Glomerular visceral epithelial cell (primary cell): ENCODE results near the gene CFAP46.
A peak's percentile ranks its signal among the peaks of the same experiment; 100 is the strongest.
"Not testable (repeated sequence)": the region's sequence is repeated elsewhere in the genome, so short reads cannot be mapped to it uniquely, and the experiment has no call there.

Source experiments
- DNase-seq: peaks from one replicate; pipeline ENCODE4 v3.0.0-alpha.2; 2016; ENCODE audit errors: extremely low spot score

CFAP46 gene

GRCh38 chr10:132845041-132845551, 97.3 kb downstream of the CFAP46 start:
- no peak for DNase-seq

GRCh38 chr10:132844069-132844809, 98.1 kb downstream of the CFAP46 start:
- DNase-seq, result no peak

GRCh38 chr10:132843276-132843675, 99.1 kb downstream of the CFAP46 start:
- DNase-seq, result not testable (repeated sequence)

- DNase-seq, result no peak
Measured at GRCh38 chr10:132842397-132842796, 100.0 kb downstream of the CFAP46 start.

DNA sequence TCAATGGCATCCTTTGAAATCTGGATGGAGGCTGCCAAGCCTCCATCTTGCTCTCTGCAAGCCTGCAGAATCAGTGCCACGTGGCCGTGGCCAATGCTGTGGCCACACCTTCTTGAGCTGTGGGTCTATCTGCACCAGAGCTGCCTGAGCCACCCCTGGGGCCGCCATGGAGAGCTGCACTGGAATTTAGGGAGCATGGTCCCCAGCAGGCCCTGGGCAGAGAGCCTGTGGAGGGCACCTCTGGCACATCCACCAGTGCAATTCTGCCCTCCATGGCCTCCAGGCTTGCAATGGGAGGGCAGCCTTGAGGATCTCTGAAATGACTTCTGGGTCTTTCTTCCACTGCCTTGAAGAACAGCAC, 100.8 kb downstream of the CFAP46 start:
- DNase-seq, result no peak

- no peak for DNase-seq
Measured at GRCh38 chr10:132840698-132841614, 101.4 kb downstream of the CFAP46 start.

DNA sequence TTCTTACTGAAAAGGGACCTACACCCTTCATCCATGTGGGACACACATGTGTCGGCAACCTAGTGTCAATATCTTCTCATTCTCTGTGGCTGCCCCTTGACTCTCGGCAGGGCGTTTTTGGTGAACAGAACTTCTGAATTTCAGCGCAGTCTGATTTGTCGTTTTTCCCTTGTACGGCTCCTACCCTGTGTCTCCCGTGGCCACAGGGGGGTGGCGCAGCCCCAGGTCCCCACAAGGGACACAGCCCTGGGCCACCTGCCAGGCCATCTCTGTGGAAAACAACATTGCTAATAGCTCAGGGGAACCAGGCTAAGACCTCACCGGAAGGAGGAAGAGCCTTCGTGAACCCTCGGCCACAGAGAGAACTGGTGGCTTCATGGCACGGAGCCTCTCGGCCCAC, 103.3 kb downstream of the CFAP46 start:
- DNase-seq, result no peak

DNA sequence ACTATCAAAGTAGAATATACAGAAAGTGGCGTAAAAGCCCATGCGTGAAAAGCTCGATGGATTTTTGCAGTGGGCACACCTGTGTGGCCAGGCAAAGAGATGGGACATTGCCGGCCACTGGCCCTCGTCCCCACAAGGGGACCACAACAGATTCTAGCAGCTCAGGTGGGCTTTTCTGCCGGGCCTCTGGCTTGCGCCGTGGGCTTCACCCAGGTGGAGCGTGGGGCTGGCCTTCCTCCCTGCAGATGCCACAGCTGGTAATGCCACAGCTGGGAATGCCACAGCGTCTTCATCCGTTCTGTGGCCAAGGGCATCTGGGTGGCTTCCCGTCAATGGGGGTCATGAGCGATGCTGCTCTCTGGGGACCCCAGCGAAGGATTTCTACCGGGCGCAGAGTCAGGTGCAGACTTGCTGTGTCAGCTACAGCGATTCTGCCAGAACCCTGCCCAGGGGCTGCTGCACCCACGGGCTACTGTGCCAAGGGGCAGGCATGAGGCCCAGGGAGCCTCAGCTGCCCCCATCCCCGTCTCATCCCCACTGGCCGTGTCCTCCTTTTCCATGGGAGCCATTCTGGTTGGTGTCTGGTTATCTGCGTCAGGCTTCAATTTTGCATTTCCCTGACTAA, 103.9 kb downstream of the CFAP46 start:
- no peak for DNase-seq

DNA sequence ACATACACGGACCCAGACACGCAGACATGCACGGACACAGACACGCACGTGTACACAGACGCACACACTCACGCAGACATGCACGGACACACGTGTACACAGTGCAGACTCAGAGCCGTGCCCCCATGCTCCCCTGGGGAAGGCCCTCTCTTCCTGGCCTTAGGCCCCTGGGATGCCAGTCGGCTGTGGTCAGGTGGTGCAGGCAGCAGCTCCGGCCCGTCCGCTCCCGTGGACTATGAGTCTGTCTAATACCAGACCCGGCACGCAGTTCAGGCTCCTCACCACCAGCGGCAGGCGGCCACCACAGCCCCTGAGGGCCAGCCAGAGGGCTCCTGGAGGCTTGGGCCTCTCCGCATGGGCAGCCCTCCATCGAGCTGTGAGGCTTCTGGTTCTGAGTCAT, 104.5 kb downstream of the CFAP46 start:
- no peak for DNase-seq

GRCh38 chr10:132836832-132837540, 105.4 kb downstream of the CFAP46 start:
- peak; percentile 22 for DNase-seq

DNA sequence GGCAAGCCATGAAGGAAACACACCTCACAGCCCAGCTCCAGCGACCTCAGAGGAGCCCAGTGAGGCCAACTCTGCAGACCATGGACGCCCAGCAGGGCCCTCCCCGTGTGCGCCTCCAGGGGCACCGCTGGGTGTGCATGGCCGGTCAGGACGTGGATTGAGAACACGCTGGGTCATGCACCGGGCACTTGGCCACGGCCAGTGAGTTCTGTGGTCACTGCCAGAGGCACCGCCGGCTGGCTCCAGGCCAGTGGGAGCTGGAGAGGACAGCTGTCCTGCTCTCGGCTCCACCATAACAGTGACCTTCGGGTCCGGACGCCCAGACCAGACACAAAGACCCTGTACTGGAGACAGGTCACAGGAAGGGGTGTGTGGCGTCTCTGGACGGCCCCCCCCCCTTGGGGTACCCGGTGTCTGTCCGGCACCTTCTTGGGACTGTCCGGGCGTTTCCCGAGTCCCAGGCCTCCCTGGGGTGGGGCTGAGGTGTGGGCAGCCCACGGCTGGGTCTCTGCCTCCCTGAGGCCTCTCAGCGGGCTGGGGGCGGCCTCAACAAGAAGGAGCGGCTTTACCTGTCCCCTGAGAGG, 106.0 kb downstream of the CFAP46 start:
- DNase-seq, result peak; percentile 35

- no peak for DNase-seq
Measured at GRCh38 chr10:132835848-132836233, 106.5 kb downstream of the CFAP46 start.

- no peak for DNase-seq
Measured at GRCh38 chr10:132834891-132835847, 107.2 kb downstream of the CFAP46 start.

- no peak for DNase-seq
Measured at GRCh38 chr10:132834311-132834761, 108.0 kb downstream of the CFAP46 start.

DNA sequence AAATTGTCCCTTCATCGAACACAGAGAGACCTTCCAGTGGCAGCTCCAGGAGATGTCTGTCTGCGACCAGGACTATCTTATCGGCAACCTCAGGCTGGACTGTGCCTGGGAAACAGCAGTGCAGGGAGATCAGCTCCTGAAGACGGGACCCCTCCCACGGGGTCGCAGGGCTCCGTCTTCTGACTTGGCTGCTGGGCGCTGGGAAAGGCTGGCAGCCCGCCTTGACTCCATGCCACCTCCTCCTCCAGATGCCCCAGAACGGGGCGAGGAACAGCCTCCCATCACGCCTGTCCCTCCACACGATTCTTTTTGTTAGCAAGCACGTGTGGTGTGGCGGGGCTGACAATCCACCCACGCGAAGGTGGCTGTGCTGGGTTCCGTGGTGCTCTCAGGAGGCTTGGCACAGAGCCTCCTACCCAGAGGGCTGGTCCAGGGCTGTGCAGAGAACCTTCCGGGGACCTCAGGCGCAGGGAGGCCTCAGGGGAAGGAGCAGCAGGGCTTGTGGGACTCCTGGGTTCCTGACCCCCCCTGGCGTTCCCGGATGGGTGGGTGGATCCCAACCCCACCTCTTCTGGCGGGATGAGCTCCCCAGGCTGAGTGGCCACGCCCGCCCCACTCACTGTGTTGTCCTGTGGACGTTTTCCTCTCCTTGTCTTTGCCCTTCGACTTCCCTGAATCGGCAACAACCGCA, 108.8 kb downstream of the CFAP46 start:
- no peak for DNase-seq

DNA sequence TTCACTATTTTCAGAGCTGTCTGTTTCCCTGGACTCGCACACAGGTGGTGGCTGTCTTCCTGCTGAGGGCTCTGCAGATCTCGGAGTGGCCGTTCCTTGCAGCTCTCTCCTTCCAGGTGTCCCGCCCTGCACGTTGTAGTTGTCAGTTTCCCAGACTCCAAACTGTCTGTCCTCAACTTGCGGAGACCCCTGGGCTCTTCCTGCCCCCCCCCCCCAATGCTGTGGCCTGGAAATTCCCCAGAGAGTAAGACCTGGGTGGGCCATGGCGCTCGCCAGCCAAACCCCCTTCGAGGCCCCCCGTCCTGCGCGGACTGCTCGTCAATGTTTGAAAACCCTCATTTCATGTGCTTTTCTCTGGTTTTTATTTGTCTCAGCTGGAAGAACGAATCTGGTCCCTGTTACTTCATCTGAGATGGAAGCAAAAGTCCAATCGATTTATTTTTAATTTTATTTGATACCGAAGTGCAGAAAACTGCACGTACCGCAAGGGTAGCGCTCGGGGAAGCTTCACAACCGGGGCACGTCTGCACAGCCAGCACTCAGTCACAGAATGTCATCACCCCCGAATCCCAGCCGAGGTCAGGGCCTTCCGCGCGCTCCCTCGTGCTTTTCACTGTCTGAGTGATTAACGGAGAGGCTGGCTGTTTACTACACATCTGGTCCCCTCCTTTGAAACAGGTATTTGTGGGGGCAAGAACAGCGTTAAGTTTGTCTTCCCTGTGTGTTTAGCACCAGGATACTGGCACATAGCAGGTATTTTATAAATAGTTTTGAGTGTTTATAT, 110.0 kb downstream of the CFAP46 start:
- DNase-seq, result no peak

DNA sequence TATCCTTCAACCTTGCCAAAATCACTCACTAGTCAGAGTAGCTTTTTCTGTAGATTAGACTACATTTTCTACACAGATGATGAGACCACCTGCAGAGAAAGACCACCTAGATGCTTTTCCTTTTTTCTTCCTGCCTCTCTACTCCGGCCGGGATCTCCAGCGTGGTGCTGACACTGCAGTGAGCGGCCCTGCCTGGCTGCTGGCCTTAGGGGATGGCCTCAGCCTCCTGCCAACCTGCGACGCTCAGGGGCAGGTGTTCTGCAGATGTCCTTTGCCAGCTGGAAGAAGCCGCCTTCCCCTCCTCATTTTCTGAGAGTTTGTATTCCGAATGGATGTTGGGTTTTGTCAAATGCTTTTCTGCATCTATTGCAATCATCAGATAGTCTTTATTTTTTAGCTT, 113.0 kb downstream of the CFAP46 start:
- DNase-seq, result no peak

GRCh38 chr10:132828681-132829080, 113.7 kb downstream of the CFAP46 start:
- no peak for DNase-seq
